Measurements from ENCODE around the gene PRKN. TPM values are rescaled to one million over a fixed set of nuclear protein-coding genes. Genes with fewer than 3 reads are reported as not detected.

PRKN gene
- total and polyA plus RNA-seq, 2 experiments from 2014 or later = 0.10 to 0.84 TPM

DNA sequence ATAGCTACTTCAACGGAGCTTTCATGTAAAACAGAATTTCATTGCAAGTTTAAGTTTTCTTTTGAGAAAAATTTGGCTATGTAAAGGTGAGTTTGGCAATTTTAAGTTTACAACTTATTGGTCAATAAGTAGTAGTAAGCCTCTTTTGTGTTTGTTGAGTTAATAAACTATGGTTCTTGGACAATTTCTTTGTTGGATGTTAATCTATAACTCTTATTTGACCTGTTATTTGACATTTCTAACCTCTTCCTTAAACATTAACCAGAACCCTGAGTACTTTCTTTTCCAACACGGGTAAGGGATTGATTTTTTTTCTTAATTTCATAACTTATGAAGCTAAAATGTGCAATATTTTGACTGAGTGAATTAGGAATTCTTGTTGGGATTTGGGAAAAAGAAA, 354.4 kb downstream of the PRKN start:
- no peak overlapping the region for H3K27ac Mint-ChIP-seq
- no peak overlapping the region for H3K4me2 ChIP-seq
- H3K36me3 Mint-ChIP-seq (ENCODE audit: low read depth) = no peaks in the 10 kb centered on the region
- no peak overlapping the region for H3K27ac ChIP-seq (ENCODE audit: low read depth)
- H3K4me3 Mint-ChIP-seq = no peak overlapping the region
- H3K4me1 Mint-ChIP-seq = no peaks in the 10 kb centered on the region
- no peaks in the 10 kb centered on the region for H3F3A ChIP-seq (replicated peaks; ENCODE audit: low read depth)
- H2AFZ ChIP-seq = no peak overlapping the region
- peaks cover 5% of the 10 kb centered on the region for H3K27me3 Mint-ChIP-seq (ENCODE audit: insufficient read depth, low read depth, poor library complexity)
- no peaks in the 10 kb centered on the region for H3K36me3 ChIP-seq (ENCODE audit: insufficient read depth)
- H3K9me3 Mint-ChIP-seq = no peaks in the 10 kb centered on the region
- H3K9me2 ChIP-seq (ENCODE audit: insufficient read depth) = peaks cover 4% of the 10 kb centered on the region; the same call in 1 of the 2 replicates
- no peaks in the 10 kb centered on the region for H3K27me3 ChIP-seq (ENCODE audit: insufficient read depth)
- DNase-seq (ENCODE audit: low spot score) = no peak
- no peaks in the 10 kb centered on the region for H3K4me1 ChIP-seq (ENCODE audit: insufficient read depth)
- no peaks in the 10 kb centered on the region for H4K20me1 ChIP-seq (replicated peaks; ENCODE audit: insufficient read depth)
- no peak for TF ChIP-seq EZH2 (IDR thresholded peaks at IDR 0.05; ENCODE audit: low read depth, unreplicated experiment)
- no peak for TF ChIP-seq NANOG (IDR thresholded peaks at IDR 0.05; ENCODE audit: borderline replicate concordance)
- TF ChIP-seq, protein P1, sequence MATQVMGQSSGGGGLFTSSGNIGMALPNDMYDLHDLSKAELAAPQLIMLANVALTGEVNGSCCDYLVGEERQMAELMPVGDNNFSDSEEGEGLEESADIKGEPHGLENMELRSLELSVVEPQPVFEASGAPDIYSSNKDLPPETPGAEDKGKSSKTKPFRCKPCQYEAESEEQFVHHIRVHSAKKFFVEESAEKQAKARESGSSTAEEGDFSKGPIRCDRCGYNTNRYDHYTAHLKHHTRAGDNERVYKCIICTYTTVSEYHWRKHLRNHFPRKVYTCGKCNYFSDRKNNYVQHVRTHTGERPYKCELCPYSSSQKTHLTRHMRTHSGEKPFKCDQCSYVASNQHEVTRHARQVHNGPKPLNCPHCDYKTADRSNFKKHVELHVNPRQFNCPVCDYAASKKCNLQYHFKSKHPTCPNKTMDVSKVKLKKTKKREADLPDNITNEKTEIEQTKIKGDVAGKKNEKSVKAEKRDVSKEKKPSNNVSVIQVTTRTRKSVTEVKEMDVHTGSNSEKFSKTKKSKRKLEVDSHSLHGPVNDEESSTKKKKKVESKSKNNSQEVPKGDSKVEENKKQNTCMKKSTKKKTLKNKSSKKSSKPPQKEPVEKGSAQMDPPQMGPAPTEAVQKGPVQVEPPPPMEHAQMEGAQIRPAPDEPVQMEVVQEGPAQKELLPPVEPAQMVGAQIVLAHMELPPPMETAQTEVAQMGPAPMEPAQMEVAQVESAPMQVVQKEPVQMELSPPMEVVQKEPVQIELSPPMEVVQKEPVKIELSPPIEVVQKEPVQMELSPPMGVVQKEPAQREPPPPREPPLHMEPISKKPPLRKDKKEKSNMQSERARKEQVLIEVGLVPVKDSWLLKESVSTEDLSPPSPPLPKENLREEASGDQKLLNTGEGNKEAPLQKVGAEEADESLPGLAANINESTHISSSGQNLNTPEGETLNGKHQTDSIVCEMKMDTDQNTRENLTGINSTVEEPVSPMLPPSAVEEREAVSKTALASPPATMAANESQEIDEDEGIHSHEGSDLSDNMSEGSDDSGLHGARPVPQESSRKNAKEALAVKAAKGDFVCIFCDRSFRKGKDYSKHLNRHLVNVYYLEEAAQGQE (IDR thresholded peaks at IDR 0.05; ENCODE audit: unreplicated experiment) = no peak
- TF ChIP-seq, protein P2, sequence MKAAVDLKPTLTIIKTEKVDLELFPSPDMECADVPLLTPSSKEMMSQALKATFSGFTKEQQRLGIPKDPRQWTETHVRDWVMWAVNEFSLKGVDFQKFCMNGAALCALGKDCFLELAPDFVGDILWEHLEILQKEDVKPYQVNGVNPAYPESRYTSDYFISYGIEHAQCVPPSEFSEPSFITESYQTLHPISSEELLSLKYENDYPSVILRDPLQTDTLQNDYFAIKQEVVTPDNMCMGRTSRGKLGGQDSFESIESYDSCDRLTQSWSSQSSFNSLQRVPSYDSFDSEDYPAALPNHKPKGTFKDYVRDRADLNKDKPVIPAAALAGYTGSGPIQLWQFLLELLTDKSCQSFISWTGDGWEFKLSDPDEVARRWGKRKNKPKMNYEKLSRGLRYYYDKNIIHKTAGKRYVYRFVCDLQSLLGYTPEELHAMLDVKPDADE (IDR thresholded peaks at IDR 0.05) = no peak
- no peak for TF ChIP-seq STAT1 (IDR thresholded peaks at IDR 0.05; ENCODE audit: unreplicated experiment)
- TF ChIP-seq, protein P3, sequence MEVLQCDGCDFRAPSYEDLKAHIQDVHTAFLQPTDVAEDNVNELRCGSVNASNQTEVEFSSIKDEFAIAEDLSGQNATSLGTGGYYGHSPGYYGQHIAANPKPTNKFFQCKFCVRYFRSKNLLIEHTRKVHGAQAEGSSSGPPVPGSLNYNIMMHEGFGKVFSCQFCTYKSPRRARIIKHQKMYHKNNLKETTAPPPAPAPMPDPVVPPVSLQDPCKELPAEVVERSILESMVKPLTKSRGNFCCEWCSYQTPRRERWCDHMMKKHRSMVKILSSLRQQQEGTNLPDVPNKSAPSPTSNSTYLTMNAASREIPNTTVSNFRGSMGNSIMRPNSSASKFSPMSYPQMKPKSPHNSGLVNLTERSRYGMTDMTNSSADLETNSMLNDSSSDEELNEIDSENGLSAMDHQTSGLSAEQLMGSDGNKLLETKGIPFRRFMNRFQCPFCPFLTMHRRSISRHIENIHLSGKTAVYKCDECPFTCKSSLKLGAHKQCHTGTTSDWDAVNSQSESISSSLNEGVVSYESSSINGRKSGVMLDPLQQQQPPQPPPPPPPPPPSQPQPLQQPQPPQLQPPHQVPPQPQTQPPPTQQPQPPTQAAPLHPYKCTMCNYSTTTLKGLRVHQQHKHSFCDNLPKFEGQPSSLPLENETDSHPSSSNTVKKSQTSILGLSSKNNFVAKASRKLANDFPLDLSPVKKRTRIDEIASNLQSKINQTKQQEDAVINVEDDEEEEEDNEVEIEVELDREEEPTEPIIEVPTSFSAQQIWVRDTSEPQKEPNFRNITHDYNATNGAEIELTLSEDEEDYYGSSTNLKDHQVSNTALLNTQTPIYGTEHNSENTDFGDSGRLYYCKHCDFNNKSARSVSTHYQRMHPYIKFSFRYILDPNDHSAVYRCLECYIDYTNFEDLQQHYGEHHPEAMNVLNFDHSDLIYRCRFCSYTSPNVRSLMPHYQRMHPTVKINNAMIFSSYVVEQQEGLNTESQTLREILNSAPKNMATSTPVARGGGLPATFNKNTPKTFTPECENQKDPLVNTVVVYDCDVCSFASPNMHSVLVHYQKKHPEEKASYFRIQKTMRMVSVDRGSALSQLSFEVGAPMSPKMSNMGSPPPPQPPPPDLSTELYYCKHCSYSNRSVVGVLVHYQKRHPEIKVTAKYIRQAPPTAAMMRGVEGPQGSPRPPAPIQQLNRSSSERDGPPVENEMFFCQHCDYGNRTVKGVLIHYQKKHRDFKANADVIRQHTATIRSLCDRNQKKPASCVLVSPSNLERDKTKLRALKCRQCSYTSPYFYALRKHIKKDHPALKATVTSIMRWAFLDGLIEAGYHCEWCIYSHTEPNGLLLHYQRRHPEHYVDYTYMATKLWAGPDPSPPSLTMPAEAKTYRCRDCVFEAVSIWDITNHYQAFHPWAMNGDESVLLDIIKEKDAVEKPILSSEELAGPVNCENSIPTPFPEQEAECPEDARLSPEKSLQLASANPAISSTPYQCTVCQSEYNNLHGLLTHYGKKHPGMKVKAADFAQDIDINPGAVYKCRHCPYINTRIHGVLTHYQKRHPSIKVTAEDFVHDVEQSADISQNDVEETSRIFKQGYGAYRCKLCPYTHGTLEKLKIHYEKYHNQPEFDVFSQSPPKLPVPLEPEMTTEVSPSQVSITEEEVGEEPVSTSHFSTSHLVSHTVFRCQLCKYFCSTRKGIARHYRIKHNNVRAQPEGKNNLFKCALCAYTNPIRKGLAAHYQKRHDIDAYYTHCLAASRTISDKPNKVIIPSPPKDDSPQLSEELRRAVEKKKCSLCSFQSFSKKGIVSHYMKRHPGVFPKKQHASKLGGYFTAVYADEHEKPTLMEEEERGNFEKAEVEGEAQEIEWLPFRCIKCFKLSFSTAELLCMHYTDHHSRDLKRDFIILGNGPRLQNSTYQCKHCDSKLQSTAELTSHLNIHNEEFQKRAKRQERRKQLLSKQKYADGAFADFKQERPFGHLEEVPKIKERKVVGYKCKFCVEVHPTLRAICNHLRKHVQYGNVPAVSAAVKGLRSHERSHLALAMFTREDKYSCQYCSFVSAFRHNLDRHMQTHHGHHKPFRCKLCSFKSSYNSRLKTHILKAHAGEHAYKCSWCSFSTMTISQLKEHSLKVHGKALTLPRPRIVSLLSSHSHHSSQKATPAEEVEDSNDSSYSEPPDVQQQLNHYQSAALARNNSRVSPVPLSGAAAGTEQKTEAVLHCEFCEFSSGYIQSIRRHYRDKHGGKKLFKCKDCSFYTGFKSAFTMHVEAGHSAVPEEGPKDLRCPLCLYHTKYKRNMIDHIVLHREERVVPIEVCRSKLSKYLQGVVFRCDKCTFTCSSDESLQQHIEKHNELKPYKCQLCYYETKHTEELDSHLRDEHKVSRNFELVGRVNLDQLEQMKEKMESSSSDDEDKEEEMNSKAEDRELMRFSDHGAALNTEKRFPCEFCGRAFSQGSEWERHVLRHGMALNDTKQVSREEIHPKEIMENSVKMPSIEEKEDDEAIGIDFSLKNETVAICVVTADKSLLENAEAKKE (CRISPR knock-in tag; IDR thresholded peaks at IDR 0.05) = no peak
- no peak for TF ChIP-seq POLR2AphosphoS5 (IDR thresholded peaks at IDR 0.05; ENCODE audit: low read depth)
- no peaks in the 10 kb centered on the region for H3K79me2 ChIP-seq (replicated peaks; ENCODE audit: insufficient read depth)
- no peak for ATAC-seq
- no peak overlapping the region for H3K4me3 ChIP-seq

All from GM23338 (cell line).